HG02610 (cell line): ENCODE measurements around the gene MRPL34.
A peak's percentile ranks its signal among the peaks of the same experiment; 100 is the strongest.
"Not testable (repeated sequence)": the region's sequence is repeated elsewhere in the genome, so short reads cannot be mapped to it uniquely, and the experiment has no call there.

Experiments used
- ATAC-seq: cut with Tn5 transposase; IDR thresholded peaks from one replicate; pipeline ENCODE4 v1.9.1; 2021; ENCODE audit warnings: mild to moderate bottlenecking, moderate library complexity; ENCODE audit not compliant: unreplicated experiment

Gene MRPL34

GRCh38 chr19:17305517-17306284, at the start of gene MRPL34:
Gene MRPL34 (plus strand): TSS chr19:17305872. CDS start chr19:17305893, 21 bp downstream.
- peak; percentile 62 for ATAC-seq

DNA sequence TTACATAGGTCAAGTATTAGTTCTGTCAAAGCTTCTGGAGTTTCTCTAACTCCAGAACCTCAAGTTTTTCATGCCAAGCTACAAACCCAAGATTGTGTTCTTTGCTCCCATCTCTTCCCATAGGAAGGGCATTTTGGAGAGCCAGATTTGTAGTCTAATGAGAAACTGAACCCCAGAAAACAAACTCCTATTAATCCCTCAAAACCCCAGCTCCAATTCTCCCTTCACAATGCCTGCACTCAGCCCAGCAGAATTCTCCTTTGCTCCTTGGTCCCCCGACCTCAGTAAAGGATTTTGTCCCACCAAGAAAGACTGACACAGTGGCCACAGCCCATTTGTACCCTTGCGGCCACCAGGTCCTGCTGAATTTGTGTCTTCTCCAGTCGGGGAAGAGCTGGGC, 49.5 kb upstream of the MRPL34 start:
- no peak for ATAC-seq

DNA sequence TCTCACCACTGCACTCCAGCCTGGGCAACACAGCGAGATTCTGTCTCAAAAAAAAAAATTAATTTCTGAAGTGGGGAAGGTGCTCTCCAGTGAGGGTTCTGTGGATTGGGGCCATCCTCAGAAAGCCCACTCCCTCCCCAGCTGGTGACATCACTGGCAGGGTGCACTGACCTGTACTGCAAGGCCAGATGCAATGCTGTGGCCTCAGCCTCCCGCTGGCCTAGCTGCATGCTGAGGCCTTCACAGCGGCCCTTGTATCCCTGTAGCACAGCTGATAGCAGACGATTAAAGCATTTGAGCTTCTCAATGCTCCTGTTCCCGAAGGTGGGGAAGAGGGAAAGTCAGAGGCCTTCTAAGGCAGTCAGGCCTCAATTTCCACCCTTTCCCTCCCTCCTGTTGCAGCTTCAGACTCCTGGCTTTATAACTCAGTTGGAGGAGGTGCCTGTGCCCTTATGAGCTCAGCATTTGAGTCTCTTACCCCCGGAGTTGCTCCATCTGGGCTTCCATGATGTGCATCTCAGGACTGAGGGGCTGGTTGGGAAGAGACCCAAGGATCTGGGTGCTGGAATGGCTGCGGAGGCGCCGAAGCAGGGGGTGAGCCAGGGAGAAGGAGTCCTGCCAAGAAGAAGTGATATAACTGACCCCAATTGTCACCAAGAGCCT, 46.4 kb upstream of the MRPL34 start:
- no peak for ATAC-seq

- ATAC-seq: no peak
These were observed 45.7 kb upstream of the MRPL34 start for GRCh38 chr19:17259934-17260333.

DNA sequence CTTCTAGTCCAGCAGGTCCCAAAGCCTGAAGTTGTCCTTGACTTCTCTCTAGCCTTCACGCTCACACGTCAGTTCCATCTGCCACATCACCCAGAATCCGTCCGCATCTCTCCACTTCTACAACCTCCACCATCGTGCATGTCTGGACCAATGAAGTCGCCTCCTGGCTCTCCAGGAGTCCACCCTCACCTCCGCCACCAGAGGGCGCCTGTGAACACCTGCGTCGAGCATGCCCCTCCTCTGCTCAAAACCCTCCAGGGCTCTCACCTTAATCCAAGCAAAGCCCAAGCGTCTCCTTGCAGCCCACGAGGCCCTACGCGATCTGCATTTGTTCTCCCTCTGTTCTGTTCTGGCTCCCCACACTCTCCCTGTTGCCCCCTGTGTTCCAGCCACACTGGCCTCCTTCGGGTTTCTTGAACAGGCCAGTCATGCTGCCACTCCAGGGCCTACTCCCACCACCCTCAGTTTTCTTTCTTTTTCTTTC, 44.8 kb upstream of the MRPL34 start:
- peak; percentile 80 for ATAC-seq

DNA sequence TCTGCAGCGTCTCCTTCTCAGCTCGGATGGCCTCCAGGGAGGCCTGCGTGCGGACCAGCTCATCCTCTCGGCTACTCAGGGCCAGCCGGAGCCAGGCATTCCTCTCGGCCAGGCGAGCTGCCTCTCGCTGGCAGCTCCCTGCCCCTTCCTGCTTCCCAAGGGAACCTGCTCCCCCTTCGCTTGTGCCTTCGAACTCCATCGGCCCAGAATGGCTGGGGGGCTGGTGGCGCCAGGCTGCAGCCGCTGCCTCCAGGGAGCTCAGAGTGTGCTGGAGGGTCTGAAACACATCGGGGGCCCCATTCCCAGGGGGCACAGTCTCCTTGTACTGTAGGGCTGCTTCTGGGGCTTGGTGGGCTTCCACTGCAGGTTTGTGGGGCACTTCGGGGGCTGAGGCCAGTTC, 43.1 kb upstream of the MRPL34 start:
- ATAC-seq: no peak

DNA sequence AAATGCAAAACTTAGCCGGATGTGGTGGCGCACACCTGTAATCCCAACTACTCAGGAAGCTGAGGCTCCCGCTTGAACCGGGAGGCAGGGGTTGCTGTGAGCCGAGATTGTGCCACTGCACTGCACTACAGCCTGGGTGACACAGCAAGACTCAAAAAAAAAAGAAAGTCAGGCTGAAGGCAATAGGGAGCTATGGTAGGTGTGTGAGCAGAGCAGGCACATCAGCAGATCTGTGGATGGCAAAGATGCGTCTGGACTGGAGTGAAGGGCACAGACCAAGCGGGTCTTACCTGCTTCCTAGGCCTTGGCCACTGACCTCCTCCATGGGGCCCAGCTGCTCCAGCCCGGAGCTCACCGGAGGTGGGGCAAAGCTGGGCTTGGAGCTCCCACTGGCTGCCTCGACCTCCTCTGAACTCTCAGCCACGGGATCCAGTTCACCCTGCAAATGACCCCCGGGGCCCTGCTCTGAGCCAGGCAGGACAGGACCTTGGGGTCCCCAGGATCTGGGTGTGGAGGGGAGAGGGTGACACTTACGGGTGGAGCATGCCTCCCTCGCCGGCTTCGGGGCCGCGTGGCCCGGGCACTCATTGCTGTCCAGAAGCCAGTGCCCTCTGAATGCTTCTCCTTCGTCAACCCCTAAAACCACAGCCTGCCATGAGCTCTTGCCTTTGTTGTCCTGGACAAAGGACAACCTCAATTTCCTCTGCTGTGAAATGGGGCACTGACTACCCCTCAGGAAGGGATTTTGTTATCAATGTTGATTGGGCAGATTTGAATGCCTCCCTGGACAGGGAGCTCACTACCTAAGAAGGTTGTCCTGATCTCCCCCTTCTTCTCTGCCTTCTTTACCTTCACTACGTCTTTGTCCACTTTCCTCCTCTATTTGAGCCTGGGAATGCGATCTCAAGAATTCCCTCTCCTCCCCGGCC, 41.7 kb upstream of the MRPL34 start:
- no peak for ATAC-seq

- ATAC-seq: no peak
These were observed 41.1 kb upstream of the MRPL34 start, which contains the start of gene USHBP1 for GRCh38 chr19:17264641-17264979. Gene USHBP1 (minus strand): TSS chr19:17264745. CDS start chr19:17264299, 446 bp downstream.

GRCh38 chr19:17266026-17266425, 39.6 kb upstream of the MRPL34 start:
- ATAC-seq: no peak

- ATAC-seq: no peak
These were observed 39.1 kb upstream of the MRPL34 start for GRCh38 chr19:17266589-17266974.

GRCh38 chr19:17266975-17267788, 38.5 kb upstream of the MRPL34 start, which contains the start of gene BABAM1:
Gene BABAM1 (plus strand): TSS chr19:17267443. CDS start chr19:17268807, 1,364 bp downstream.
- peak; percentile 90 for ATAC-seq

DNA sequence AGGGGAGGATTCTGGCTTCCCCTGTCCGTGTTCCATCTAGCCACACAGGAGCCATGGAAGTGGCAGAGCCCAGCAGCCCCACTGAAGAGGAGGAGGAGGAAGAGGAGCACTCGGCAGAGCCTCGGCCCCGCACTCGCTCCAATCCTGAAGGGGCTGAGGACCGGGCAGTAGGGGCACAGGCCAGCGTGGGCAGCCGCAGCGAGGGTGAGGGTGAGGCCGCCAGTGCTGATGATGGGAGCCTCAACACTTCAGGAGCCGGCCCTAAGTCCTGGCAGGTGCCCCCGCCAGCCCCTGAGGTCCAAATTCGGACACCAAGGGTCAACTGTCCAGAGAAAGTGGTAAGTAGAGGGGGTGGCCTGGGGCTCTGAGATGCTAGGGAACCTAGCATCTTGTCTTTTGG, 36.9 kb upstream of the MRPL34 start:
- ATAC-seq: no peak

GRCh38 chr19:17274892-17275291, 30.8 kb upstream of the MRPL34 start:
- ATAC-seq: not testable (repeated sequence)

DNA sequence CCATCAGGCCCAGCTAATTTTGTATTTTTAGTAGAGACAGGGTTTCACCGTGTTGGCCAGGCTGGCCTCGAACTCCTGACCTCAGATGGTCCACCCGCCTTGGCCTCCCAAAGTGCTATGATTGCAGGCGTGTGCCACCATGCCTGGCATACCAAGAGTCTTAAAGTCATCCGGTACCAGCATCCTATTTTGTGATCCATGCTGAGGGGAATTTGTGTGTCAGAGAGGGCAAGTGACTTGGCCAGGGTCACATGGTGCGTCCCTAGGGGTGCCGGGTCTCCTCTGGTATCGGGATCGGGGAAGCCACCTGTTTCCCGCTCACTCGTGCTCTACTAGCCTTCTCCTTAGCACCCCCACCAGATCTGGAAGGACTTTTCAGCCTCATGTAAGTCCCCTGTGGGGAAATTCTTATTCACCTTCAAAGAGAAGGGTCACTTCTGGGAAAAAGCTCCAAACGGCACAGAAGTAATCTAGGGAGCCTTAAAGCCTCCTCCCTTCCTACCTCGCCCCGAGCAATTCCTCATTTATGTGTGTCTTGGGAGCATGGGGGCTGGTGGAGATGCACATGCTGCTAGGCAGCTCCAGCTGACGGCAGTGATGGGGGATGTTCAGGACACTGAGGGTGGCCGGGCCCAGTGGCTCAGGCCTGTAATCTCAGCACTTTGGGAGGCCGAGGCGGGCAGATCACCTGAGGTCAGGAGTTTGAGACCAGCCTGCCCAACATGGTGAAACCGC, 30.1 kb upstream of the MRPL34 start:
- ATAC-seq: no peak

- ATAC-seq: no peak
These were observed 26.2 kb upstream of the MRPL34 start for GRCh38 chr19:17279436-17279835.

DNA sequence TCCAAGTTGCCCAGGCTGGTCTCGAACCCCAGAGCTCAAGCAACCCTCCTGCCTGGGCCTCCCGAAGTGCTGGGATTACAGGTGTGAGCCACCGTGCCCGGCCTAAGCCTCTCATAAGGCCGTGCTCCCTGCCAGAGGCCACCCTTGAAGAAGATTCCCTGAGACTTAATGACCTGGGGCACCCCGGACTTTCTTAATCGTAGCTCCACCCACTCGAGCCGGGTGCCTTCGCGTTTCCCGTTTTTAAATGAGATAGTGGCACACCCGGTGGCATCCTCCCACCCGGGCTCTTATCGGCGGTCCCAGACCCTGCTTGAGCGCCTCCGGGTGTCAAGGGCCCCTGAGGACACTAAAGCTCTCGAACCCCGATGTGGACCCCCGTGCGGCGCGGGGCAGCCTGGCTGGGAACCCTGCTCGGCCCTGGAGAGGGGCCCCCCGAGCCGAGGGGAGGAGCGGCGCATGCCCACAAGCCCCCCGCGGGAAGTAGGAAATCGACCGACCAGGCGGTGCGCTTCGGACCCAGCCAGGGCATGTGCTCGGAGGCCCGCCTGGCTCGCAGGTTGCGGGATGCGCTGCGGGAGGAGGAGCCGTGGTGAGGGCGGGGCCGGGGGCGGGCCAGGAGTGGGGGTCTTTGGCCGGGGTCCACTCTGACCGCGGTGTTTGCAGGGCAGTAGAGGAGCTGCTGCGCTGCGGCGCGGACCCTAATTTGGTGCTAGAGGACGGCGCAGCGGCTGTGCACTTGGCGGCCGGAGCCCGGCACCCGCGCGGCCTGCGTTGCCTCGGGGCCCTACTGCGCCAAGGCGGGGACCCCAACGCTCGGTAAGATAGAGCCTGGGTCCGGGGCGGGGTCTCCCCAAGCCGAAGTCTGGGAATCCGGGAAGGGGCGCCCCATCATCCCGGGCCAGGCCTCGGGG, 24.0 kb upstream of the MRPL34 start, which contains the start of gene ANKLE1:
Gene ANKLE1 (plus strand): TSS at position 511 of the 914 bp plus-strand sequence. CDS start 20 bp downstream, at position 531.
- no peak for ATAC-seq

DNA sequence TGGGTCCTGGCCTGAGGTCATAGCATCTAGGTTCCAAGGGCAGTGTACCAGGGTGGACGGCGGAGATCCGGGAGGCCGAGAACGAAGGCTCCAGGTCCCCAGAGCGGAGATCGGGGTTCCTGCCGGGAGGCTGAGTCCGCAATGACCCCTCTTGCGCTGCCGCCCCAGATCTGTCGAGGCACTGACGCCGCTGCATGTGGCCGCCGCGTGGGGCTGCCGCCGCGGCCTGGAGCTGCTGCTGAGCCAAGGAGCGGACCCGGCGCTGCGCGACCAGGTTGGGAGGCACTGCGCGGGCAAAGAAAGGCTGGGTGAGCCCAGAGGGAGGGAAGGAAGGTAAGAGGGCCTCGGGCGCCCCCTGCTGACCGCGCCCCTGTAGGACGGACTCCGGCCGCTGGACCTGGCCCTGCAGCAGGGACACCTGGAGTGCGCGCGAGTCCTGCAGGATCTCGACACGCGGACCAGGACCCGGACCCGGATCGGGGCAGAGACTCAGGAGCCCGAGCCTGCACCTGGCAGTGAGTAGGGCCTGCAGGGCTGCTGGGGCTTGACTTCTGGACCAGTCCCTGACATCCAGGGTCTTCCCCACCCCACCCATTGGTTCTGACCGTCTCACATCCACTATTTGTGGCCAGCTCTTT, 23.1 kb upstream of the MRPL34 start:
- peak; percentile 41 for ATAC-seq

DNA sequence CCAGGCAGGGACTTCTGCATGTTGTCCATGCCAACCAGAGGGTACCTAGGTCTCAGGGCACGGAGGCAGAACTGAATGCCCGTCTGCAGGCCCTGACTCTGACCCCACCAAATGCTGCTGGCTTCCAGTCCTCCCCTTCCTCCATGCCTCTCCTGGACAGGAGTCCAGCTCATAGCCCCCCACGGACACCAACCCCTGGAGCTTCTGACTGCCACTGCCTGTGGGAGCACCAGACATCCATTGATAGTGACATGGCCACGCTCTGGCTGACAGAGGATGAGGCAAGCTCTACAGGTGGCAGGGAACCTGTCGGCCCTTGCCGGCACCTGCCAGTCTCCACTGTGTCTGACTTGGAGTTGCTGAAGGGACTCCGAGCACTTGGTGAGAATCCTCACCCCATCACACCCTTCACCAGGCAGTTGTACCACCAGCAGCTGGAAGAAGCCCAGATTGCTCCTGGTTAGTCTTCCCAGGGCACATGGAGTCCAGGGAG, 22.1 kb upstream of the MRPL34 start:
- ATAC-seq: no peak
